Panc1 (cell line): ENCODE measurements around the gene SPO11.

Experiments used
- POLR2AphosphoS5 ChIP-seq: IDR thresholded peaks from 2 replicates; pipeline ENCODE4 v1.6.1; 2012; ENCODE audit warnings: mild to moderate bottlenecking, low read depth, low read length, moderate library complexity
- REST ChIP-seq, 2 experiments: IDR thresholded peaks; 2 replicates each; pipeline ENCODE4 v1.6.1; 2011 to 2012; ENCODE audit warnings: low read depth in 2 of 2, control low read depth in 1 of 2, low read length in 1 of 2, mild to moderate bottlenecking in 1 of 2, moderate library complexity in 1 of 2; ENCODE audit not compliant: insufficient read depth in 1 of 2
- SIN3A ChIP-seq: IDR thresholded peaks from 2 replicates; pipeline ENCODE4 v1.6.1; 2012; ENCODE audit warnings: low read depth, mild to moderate bottlenecking, low read length, moderate library complexity, borderline replicate concordance; ENCODE audit not compliant: insufficient read depth
- TCF7L2 ChIP-seq: IDR thresholded peaks from 2 replicates; pipeline ENCODE4 v1.6.1; 2011; ENCODE audit warnings: mild to moderate bottlenecking, low read depth, low read length, inconsistent platforms
- TF ChIP-seq, protein P1 (sequence below): fragments of 450-650 bp; IDR thresholded peaks from 2 replicates; pipeline ENCODE4 v1.5.1; 2017; ENCODE audit warnings: mild to moderate bottlenecking

- TF ChIP-seq POLR2AphosphoS5 (no peak), REST (IDR thresholded peaks at IDR 0.05; ENCODE audit: insufficient read depth in 1 of 2, low read depth in 2 of 2, low read length in 1 of 2) (no peak), TCF7L2 (no peak), SIN3A (no peak)
- TF ChIP-seq, protein P1, sequence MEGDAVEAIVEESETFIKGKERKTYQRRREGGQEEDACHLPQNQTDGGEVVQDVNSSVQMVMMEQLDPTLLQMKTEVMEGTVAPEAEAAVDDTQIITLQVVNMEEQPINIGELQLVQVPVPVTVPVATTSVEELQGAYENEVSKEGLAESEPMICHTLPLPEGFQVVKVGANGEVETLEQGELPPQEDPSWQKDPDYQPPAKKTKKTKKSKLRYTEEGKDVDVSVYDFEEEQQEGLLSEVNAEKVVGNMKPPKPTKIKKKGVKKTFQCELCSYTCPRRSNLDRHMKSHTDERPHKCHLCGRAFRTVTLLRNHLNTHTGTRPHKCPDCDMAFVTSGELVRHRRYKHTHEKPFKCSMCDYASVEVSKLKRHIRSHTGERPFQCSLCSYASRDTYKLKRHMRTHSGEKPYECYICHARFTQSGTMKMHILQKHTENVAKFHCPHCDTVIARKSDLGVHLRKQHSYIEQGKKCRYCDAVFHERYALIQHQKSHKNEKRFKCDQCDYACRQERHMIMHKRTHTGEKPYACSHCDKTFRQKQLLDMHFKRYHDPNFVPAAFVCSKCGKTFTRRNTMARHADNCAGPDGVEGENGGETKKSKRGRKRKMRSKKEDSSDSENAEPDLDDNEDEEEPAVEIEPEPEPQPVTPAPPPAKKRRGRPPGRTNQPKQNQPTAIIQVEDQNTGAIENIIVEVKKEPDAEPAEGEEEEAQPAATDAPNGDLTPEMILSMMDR, result no peak
These were observed 54.1 kb downstream of the SPO11 start for GRCh38 chr20:57383447-57384347.
